HepG2 (cell line): ENCODE measurements around the gene SUSD4. TPM values are rescaled to one million over a fixed set of nuclear protein-coding genes. Genes with fewer than 3 reads are reported as not detected.

Experiments
- ATAC-seq: fragments of 200-7000 bp; cut with Tn5 transposase; 3 replicates; pipeline ENCODE4 v1.9.1; 2020; ENCODE audit warnings: mild to moderate bottlenecking, moderate library complexity
- Bru-seq: library from RNA; stranded (reverse); fragments of 400-500 nt; gene quantifications from one replicate; lab custom pipeline; 2021; lab: Mats Ljungman, UMichigan
- BruChase-seq, 2 experiments: library from RNA; stranded (reverse); fragments of 400-500 nt; gene quantifications; one replicate each; lab custom pipeline; 2021; lab: Mats Ljungman, UMichigan
- BruUV-seq: library from RNA; stranded (reverse); fragments of 400-500 nt; replicated peaks from 2 replicates; lab custom pipeline; 2021; lab: Mats Ljungman, UMichigan
- CTCF ChIA-PET: fragments of 300-600 bp; formaldehyde crosslinking; extraction: SDS; loops from one replicate; lab custom pipeline; 2021; ENCODE audit warnings: low total read pairs, inconsistent platforms, low intra/inter-chr PET ratio; lab: Yijun Ruan, JAX
- POLR2A ChIA-PET: fragments of 350-600 bp; sonication (Branson Sonifier 250); formaldehyde crosslinking; loops from one replicate; lab custom pipeline; 2020; ENCODE audit warnings: antibody characterized with exemption, inconsistent platforms; lab: Yijun Ruan, JAX
- DNase-seq: peaks from one replicate; pipeline ENCODE4 v3.0.0-alpha.2; 2015; ENCODE audit warnings: low spot score
- FAIRE-seq: peaks from 3 replicates; lab custom pipeline; 2011; peaks lifted over from hg19 to GRCh38; lab: Jason Lieb, UNC
- H2AFZ ChIP-seq: one replicate; pipeline ENCODE4 v1.6.1; 2011; ENCODE audit warnings: low read length, inconsistent platforms
- H3K27ac ChIP-seq: fragments of 300-600 bp; 3 replicates; pipeline ENCODE4 v1.8.0; 2011; ENCODE audit warnings: mixed run types, mild to moderate bottlenecking, mixed read lengths, low read length, inconsistent platforms; ENCODE audit not compliant: insufficient read depth; ENCODE audit errors: extremely low read length
- H3K27me3 ChIP-seq, 2 experiments: fragments of 200-600 bp in 1 of 2; 2 replicates in 1 of 2; 3 replicates in 1 of 2; pipeline versions ENCODE4 v1.6.0 to v1.8.0; 2011; ENCODE audit warnings: low read length in 2 of 2, mild to moderate bottlenecking in 2 of 2, moderate library complexity in 2 of 2, inconsistent platforms in 1 of 2; ENCODE audit not compliant: insufficient read depth in 2 of 2, control insufficient read depth in 1 of 2
- H3K36me3 ChIP-seq, 2 experiments: fragments of 200-600 bp in 1 of 2; replicated peaks in 1 of 2; 2 replicates in 1 of 2; 3 replicates in 1 of 2; pipeline versions ENCODE4 v1.5.1 to v1.8.0; 2011; ENCODE audit warnings: low read length in 2 of 2, inconsistent platforms in 1 of 2; ENCODE audit not compliant: insufficient read depth in 2 of 2, control insufficient read depth in 1 of 2
- H3K4me1 ChIP-seq: 2 replicates; pipeline ENCODE4 v1.5.1; 2012; ENCODE audit warnings: low read length, inconsistent platforms; ENCODE audit not compliant: insufficient read depth
- H3K4me2 ChIP-seq: 2 replicates; pipeline ENCODE4 v1.6.0; 2011; ENCODE audit warnings: low read depth, low read length, inconsistent platforms
- H3K4me3 ChIP-seq, 3 experiments: fragments of 200-600 bp in 1 of 3; sonication (generic), shearing (Covaris generic) in 1 of 3; replicated peaks in 1 of 3; 2 replicates each; pipeline ENCODE4 v1.5.1; 2011 to 2016; ENCODE audit warnings: low read length in 3 of 3, inconsistent platforms in 2 of 3, low read depth in 2 of 3, mild to moderate bottlenecking in 2 of 3, control low read depth in 1 of 3, mixed read lengths in 1 of 3; ENCODE audit not compliant: insufficient read depth in 1 of 3
- H3K79me2 ChIP-seq: one replicate; pipeline ENCODE4 v1.6.1; 2011; ENCODE audit warnings: low read length, inconsistent platforms; ENCODE audit not compliant: insufficient read depth
- H3K9ac ChIP-seq: 2 replicates; pipeline ENCODE4 v1.6.0; 2011; ENCODE audit warnings: mild to moderate bottlenecking, low read depth, low read length, inconsistent platforms; ENCODE audit not compliant: insufficient read depth
- H3K9me3 ChIP-seq: 2 replicates; pipeline ENCODE4 v1.5.1; 2012; ENCODE audit warnings: mild to moderate bottlenecking, low read length
- H4K20me1 ChIP-seq: 2 replicates; pipeline ENCODE4 v1.6.0; 2011; ENCODE audit warnings: inconsistent platforms, mild to moderate bottlenecking, low read length, moderate library complexity; ENCODE audit not compliant: insufficient read depth
- HNRNPK ChIP-seq: fragments of 200-400 bp; formaldehyde crosslinking; IDR thresholded peaks from 2 replicates; pipeline ENCODE4 v1.6.1; 2018; ENCODE audit warnings: low read length, low read depth, moderate library complexity, mild to moderate bottlenecking; ENCODE audit not compliant: poor library complexity, severe bottlenecking
- NFKBIZ ChIP-seq: IDR thresholded peaks from 2 replicates; pipeline ENCODE4 v1.6.1; 2018; ENCODE audit warnings: missing genetic modification reagents, missing compliant biosample characterization
- NFYB ChIP-seq: sonication (generic); formaldehyde crosslinking; IDR thresholded peaks from 2 replicates; pipeline ENCODE4 v1.4.0; 2020; ENCODE audit warnings: missing genetic modification reagents
- ZFP36L2 ChIP-seq: sonication (generic); formaldehyde crosslinking; IDR thresholded peaks from 2 replicates; pipeline ENCODE4 v1.4.0; 2020; ENCODE audit warnings: missing genetic modification reagents
- ZNF549 ChIP-seq: sonication (generic); formaldehyde crosslinking; IDR thresholded peaks from 2 replicates; pipeline ENCODE4 v1.5.0; 2020; ENCODE audit warnings: missing genetic modification reagents
- WGBS: methylation state at CpG from one replicate; pipeline ENCODE4 v1.1.6; 2017; ENCODE audit warnings: low lambda C conversion rate; 5-methylcytosine and 5-hydroxymethylcytosine counted together
- in situ Hi-C: cut with HindIII; loops from 2 replicates; pipeline ENCODE4 v1.10.0; 2017; ENCODE audit warnings: low pct_unique_long_range_greater_than_20kb; ENCODE audit not compliant: extremely low pct_ligation_motif_present
- intact Hi-C: fragments of 100-400 bp; cut with micrococcal nuclease; formaldehyde crosslinking; loops from one replicate; pipeline ENCODE4 v1.10.0; 2022; ENCODE audit not compliant: unreplicated experiment
- long read RNA-seq, 2 experiments: library from RNA in 1 of 2; library from polyadenylated mRNA in 1 of 2; stranded (forward) in 1 of 2; unstranded in 1 of 2; transcript quantifications; one replicate each; pipeline ENCODE4 v2.0.0, GENCODE V29; 2019 to 2022
- polyA minus RNA-seq, 3 experiments: library from RNA; depleted of rRNA, polyadenylated mRNA; stranded (reverse); fragments of >200 nt; gene quantifications; 2 replicates each; pipeline ENCODE4 v1.2.3, GENCODE V29; 2011; ENCODE audit warnings: low replicate concordance in 1 of 3
- polyA plus RNA-seq, 8 experiments: library from polyadenylated mRNA; depleted of rRNA in 3 of 8; stranded (reverse) in 7 of 8; unstranded in 1 of 8; fragments of >200 nt; fragmentation: Illumina TruSeq in 4 of 8; extraction: Trizol in 4 of 8; gene quantifications; 2 replicates each; pipeline versions ENCODE4 v1.2.1 to v1.2.3, GENCODE V29; 2011 to 2016; ENCODE audit warnings: low read depth in 4 of 8, missing spikeins in 1 of 8, mixed read lengths in 1 of 8; ENCODE audit not compliant: insufficient read depth in 1 of 8
- total RNA-seq, 5 experiments: library from RNA; depleted of rRNA; stranded (reverse); fragments of >200 nt; fragmentation: Illumina TruSeq; extraction: Trizol; gene quantifications; 2 replicates each; pipeline ENCODE4 v1.2.3, GENCODE V29; 2016; ENCODE audit warnings: low read depth in 1 of 5
- TF ChIP-seq, protein P1 (sequence below): sonication (generic); formaldehyde crosslinking; IDR thresholded peaks from 2 replicates; pipeline ENCODE4 v1.4.0; 2020; ENCODE audit warnings: missing genetic modification reagents
- TF ChIP-seq, protein P2 (sequence below): sonication (generic); formaldehyde crosslinking; IDR thresholded peaks from 2 replicates; pipeline ENCODE4 v1.4.0; 2020; ENCODE audit warnings: missing genetic modification reagents

The SUSD4 gene, protein sequence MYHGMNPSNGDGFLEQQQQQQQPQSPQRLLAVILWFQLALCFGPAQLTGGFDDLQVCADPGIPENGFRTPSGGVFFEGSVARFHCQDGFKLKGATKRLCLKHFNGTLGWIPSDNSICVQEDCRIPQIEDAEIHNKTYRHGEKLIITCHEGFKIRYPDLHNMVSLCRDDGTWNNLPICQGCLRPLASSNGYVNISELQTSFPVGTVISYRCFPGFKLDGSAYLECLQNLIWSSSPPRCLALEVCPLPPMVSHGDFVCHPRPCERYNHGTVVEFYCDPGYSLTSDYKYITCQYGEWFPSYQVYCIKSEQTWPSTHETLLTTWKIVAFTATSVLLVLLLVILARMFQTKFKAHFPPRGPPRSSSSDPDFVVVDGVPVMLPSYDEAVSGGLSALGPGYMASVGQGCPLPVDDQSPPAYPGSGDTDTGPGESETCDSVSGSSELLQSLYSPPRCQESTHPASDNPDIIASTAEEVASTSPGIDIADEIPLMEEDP
- not detected in 2 replicates for total RNA-seq (2016; rRNA removed; fragmentation: Illumina TruSeq; extraction: Trizol)
- total RNA-seq (2016; cell fraction: cytosol; rRNA removed; fragmentation: Illumina TruSeq; extraction: Trizol; ENCODE audit: low read depth) = not detected in 2 replicates
- not detected in 2 replicates for total RNA-seq (2016; cell fraction: insoluble cytoplasmic fraction; rRNA removed; fragmentation: Illumina TruSeq; extraction: Trizol)
- total RNA-seq (2016; cell fraction: membrane; rRNA removed; fragmentation: Illumina TruSeq; extraction: Trizol) = not detected in 2 replicates
- total RNA-seq (2016; cell fraction: nucleus; rRNA removed; fragmentation: Illumina TruSeq; extraction: Trizol) = not detected in 2 replicates
- polyA plus RNA-seq (2011; rRNA removed) = not detected in 2 replicates
- not detected in 2 replicates for polyA plus RNA-seq (2011; cell fraction: cytosol; rRNA removed)
- polyA plus RNA-seq (2011; cell fraction: nucleus; rRNA removed) = not detected in 2 replicates
- not detected in 2 replicates for polyA plus RNA-seq (2012)
- not detected in 2 replicates for polyA plus RNA-seq (2016; cell fraction: cytosol; fragmentation: Illumina TruSeq; extraction: Trizol; ENCODE audit: low read depth)
- not detected in 2 replicates for polyA plus RNA-seq (2016; cell fraction: insoluble cytoplasmic fraction; fragmentation: Illumina TruSeq; extraction: Trizol; ENCODE audit: low read depth)
- polyA plus RNA-seq (2016; cell fraction: membrane; fragmentation: Illumina TruSeq; extraction: Trizol; ENCODE audit: low read depth) = not detected in 2 replicates
- polyA plus RNA-seq (2016; cell fraction: nucleus; fragmentation: Illumina TruSeq; extraction: Trizol; ENCODE audit: insufficient read depth, low read depth) = not detected in 2 replicates
- not detected in 2 replicates for polyA minus RNA-seq (2011; rRNA and poly(A)+ RNA removed; ENCODE audit: low replicate concordance)
- polyA minus RNA-seq (2011; cell fraction: cytosol; rRNA and poly(A)+ RNA removed) = not detected in 2 replicates
- polyA minus RNA-seq (2011; cell fraction: nucleus; rRNA and poly(A)+ RNA removed) = not detected in 2 replicates
- percentile 3 among the genes with signal in this experiment for Bru-seq, nascent RNA
- percentile 3 among the genes with signal in this experiment for BruChase-seq, experiment 1, labeled RNA remaining after a 6-hour chase
- percentile 3 among the genes with signal in this experiment for BruChase-seq, experiment 2, labeled RNA remaining after a 2-hour chase
- long read RNA-seq, experiment 1 = 0 reads
- long read RNA-seq, experiment 2 = 0 reads

- peaks cover 4 to 34% of the 10 kb centered on the region in 2 experiments; a peak in 4 of 5 replicates for H3K27me3 ChIP-seq
- TF ChIP-seq NFKBIZ (CRISPR knock-in tag) = no peak
- TF ChIP-seq HNRNPK = peak; percentile 26
- TF ChIP-seq, protein P1, sequence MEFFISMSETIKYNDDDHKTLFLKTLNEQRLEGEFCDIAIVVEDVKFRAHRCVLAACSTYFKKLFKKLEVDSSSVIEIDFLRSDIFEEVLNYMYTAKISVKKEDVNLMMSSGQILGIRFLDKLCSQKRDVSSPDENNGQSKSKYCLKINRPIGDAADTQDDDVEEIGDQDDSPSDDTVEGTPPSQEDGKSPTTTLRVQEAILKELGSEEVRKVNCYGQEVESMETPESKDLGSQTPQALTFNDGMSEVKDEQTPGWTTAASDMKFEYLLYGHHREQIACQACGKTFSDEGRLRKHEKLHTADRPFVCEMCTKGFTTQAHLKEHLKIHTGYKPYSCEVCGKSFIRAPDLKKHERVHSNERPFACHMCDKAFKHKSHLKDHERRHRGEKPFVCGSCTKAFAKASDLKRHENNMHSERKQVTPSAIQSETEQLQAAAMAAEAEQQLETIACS (CRISPR knock-in tag) = 0 out of 2 replicates have a peak, but pooled peaks have one; percentile 43
- no peak for TF ChIP-seq ZFP36L2 (CRISPR knock-in tag)
- no peak for TF ChIP-seq ZNF549 (CRISPR knock-in tag)
- TF ChIP-seq NFYB (CRISPR knock-in tag) = peak; percentile 17; the same call in 1 of the 2 replicates
- TF ChIP-seq, protein P2, sequence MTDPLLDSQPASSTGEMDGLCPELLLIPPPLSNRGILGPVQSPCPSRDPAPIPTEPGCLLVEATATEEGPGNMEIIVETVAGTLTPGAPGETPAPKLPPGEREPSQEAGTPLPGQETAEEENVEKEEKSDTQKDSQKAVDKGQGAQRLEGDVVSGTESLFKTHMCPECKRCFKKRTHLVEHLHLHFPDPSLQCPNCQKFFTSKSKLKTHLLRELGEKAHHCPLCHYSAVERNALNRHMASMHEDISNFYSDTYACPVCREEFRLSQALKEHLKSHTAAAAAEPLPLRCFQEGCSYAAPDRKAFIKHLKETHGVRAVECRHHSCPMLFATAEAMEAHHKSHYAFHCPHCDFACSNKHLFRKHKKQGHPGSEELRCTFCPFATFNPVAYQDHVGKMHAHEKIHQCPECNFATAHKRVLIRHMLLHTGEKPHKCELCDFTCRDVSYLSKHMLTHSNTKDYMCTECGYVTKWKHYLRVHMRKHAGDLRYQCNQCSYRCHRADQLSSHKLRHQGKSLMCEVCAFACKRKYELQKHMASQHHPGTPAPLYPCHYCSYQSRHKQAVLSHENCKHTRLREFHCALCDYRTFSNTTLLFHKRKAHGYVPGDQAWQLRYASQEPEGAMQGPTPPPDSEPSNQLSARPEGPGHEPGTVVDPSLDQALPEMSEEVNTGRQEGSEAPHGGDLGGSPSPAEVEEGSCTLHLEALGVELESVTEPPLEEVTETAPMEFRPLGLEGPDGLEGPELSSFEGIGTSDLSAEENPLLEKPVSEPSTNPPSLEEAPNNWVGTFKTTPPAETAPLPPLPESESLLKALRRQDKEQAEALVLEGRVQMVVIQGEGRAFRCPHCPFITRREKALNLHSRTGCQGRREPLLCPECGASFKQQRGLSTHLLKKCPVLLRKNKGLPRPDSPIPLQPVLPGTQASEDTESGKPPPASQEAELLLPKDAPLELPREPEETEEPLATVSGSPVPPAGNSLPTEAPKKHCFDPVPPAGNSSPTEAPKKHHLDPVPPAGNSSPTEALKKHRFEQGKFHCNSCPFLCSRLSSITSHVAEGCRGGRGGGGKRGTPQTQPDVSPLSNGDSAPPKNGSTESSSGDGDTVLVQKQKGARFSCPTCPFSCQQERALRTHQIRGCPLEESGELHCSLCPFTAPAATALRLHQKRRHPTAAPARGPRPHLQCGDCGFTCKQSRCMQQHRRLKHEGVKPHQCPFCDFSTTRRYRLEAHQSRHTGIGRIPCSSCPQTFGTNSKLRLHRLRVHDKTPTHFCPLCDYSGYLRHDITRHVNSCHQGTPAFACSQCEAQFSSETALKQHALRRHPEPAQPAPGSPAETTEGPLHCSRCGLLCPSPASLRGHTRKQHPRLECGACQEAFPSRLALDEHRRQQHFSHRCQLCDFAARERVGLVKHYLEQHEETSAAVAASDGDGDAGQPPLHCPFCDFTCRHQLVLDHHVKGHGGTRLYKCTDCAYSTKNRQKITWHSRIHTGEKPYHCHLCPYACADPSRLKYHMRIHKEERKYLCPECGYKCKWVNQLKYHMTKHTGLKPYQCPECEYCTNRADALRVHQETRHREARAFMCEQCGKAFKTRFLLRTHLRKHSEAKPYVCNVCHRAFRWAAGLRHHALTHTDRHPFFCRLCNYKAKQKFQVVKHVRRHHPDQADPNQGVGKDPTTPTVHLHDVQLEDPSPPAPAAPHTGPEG (CRISPR knock-in tag) = no peak
Observed at GRCh38 chr1:223363856-223364684, at the start of gene SUSD4. Gene SUSD4 (minus strand): TSS chr1:223364176. CDS start chr1:223363425, 751 bp downstream.

More at GRCh38 chr1:223363856-223364684, at the start of gene SUSD4:
- Histone ChIP-seq H3K9me3 (no peaks in the 10 kb centered on the region), H2AFZ (no peak within 1 kb of the TSS), H3K4me2 (peak within 1 kb of the TSS; percentile 67), H3K4me1 (no peaks in the 10 kb centered on the region), H4K20me1 (no peaks in the 10 kb centered on the region), H3K4me3 (peak within 1 kb of the TSS; percentile 40 to 64 (median 43); a peak in 5 of 6 replicates), H3K79me2 (no peaks in the 10 kb centered on the region), H3K36me3 (no peaks in the 10 kb centered on the region), H3K9ac (no peak within 1 kb of the TSS), H3K27ac (no peak within 1 kb of the TSS)
- POLR2A ChIA-PET = no interaction called here
- intact Hi-C loops = no loop called here
- WGBS = 35% methylated on average over 5 of the region's 111 CpGs
- in situ Hi-C loops = no loop called here
- DNase-seq (no peak), ATAC-seq (peak; percentile 76), FAIRE-seq (no peak)
- BruUV-seq = no TSS peak
- CTCF ChIA-PET = no interaction called here
